Stimulated activated naive CD8-positive, alpha-beta T cell treated with anti-CD3 and anti-CD28 coated beads, Interleukin-15, Interleukin-2, amounts not matched to agents 100 U/mL and 50 U/mL, for 24 hours (primary cell): ENCODE data around the gene ZNF667.
A peak's percentile ranks its signal among the peaks of the same experiment; 100 is the strongest.

Experiments used
- ATAC-seq: fragments of 150-1000 bp; cut with Tn5 transposase; one replicate; pipeline ENCODE4 v1.10.0; 2021
- DNase-seq: peaks from one replicate; pipeline ENCODE4 v3.0.0; 2021

Gene ZNF667

GRCh38 chr19:56393119-56394012 is 83.8 kb downstream of the ZNF667 start, which contains the start of gene ZNF582:
TSS of gene ZNF582 (minus strand) at chr19:56393534. CDS start at chr19:56391752, 1,782 bp downstream.
- DNase-seq (peak; percentile 89), ATAC-seq (peak; percentile 98)
